K562 (cell line): ENCODE results near the gene DISC1. TPM values are rescaled to one million over a fixed set of nuclear protein-coding genes. Genes with fewer than 3 reads are reported as not detected.
A peak's percentile ranks its signal among the peaks of the same experiment; 100 is the strongest.

Source experiments
- ARNT ChIP-seq, 2 experiments: fragments of 450-650 bp; IDR thresholded peaks; 2 replicates each; pipeline ENCODE4 v1.6.1; 2016; ENCODE audit warnings: mild to moderate bottlenecking in 1 of 2
- BMI1 ChIP-seq: fragments of 150-350 bp; IDR thresholded peaks from 2 replicates; pipeline ENCODE4 v1.6.1; 2014; ENCODE audit warnings: low read length
- CBX1 ChIP-seq: sonication (generic); IDR thresholded peaks from 2 replicates; pipeline ENCODE4 v1.6.1; 2016; ENCODE audit warnings: antibody characterized with exemption, low read depth, mild to moderate bottlenecking
- DNMT1 ChIP-seq: fragments of 450-650 bp; IDR thresholded peaks from 2 replicates; pipeline ENCODE4 v1.6.1; 2016; ENCODE audit warnings: antibody characterized with exemption, mild to moderate bottlenecking
- FOXK2 ChIP-seq, 2 experiments: fragments of 450-650 bp; IDR thresholded peaks in 1 of 2; conservative IDR thresholded peaks in 1 of 2; 2 replicates each; pipeline ENCODE4 v1.6.1; 2016; ENCODE audit warnings: low read depth in 2 of 2, mild to moderate bottlenecking in 1 of 2
- GABPB2 ChIP-seq: fragments of 250-450 bp; sonication (Bioruptor Pico); conservative IDR thresholded peaks from 2 replicates; pipeline ENCODE4 v1.5.1; 2021; ENCODE audit warnings: mild to moderate bottlenecking
- HCFC1 ChIP-seq: IDR thresholded peaks from 2 replicates; pipeline ENCODE4 v1.6.1; 2012; ENCODE audit warnings: low read depth, low read length, improper control_type of control experiment
- HDGF ChIP-seq: fragments of 450-650 bp; IDR thresholded peaks from 2 replicates; pipeline ENCODE4 v1.6.1; 2016
- KLF13 ChIP-seq: fragments of 450-650 bp; IDR thresholded peaks from 2 replicates; pipeline ENCODE4 v1.6.1; 2016; ENCODE audit warnings: missing genetic modification characterization, low read depth, mild to moderate bottlenecking, missing compliant biosample characterization, moderate library complexity, borderline replicate concordance
- MEF2D ChIP-seq: conservative IDR thresholded peaks from 2 replicates; pipeline ENCODE4 v1.6.1; 2016; ENCODE audit warnings: low read depth, missing genetic modification characterization, missing compliant biosample characterization
- NBN ChIP-seq: fragments of 450-650 bp; IDR thresholded peaks from 2 replicates; pipeline ENCODE4 v1.6.1; 2016; ENCODE audit warnings: low read depth, mild to moderate bottlenecking
- NUFIP1 ChIP-seq: fragments of 450-650 bp; IDR thresholded peaks from 2 replicates; pipeline ENCODE4 v1.6.1; 2018; ENCODE audit not compliant: partially characterized antibody
- PKNOX1 ChIP-seq: fragments of 450-650 bp; IDR thresholded peaks from 2 replicates; pipeline ENCODE4 v1.6.1; 2016
- POLR2AphosphoS2 ChIP-seq: IDR thresholded peaks from 2 replicates; pipeline ENCODE4 v1.6.1; 2012; ENCODE audit warnings: low read length, improper control_type of control experiment
- POLR2H ChIP-seq: IDR thresholded peaks from 2 replicates; pipeline ENCODE4 v1.6.1; 2016; ENCODE audit warnings: missing genetic modification characterization, low read depth, mild to moderate bottlenecking, control low read depth, missing compliant biosample characterization, moderate library complexity
- POLR3G ChIP-seq: IDR thresholded peaks from 2 replicates; pipeline ENCODE4 v1.6.1; 2011; ENCODE audit not compliant: insufficient read length, insufficient replicate concordance; ENCODE audit errors: extremely low read depth
- RAD21 ChIP-seq, 2 experiments: fragments of 250-450 bp in 1 of 2; fragments of 450-650 bp in 1 of 2; sonication (Bioruptor Pico) in 1 of 2; formaldehyde crosslinking in 1 of 2; IDR thresholded peaks in 1 of 2; conservative IDR thresholded peaks in 1 of 2; 2 replicates each; pipeline versions ENCODE4 v1.4.0 to v1.8.0; 2020 to 2022; ENCODE audit warnings: mild to moderate bottlenecking in 2 of 2, moderate library complexity in 1 of 2
- SRF ChIP-seq, 2 experiments: fragments of 250-450, 450-650 bp in 1 of 2; sonication (Bioruptor Pico) in 1 of 2; sonication (generic) in 1 of 2; formaldehyde crosslinking; IDR thresholded peaks; 2 replicates each; pipeline versions ENCODE4 v1.5.0 to v1.5.1; 2020 to 2022; ENCODE audit warnings: mild to moderate bottlenecking in 1 of 2, missing genetic modification reagents in 1 of 2
- TAL1 ChIP-seq: fragments of 450-650 bp; IDR thresholded peaks from 2 replicates; pipeline ENCODE4 v1.6.1; 2016; ENCODE audit warnings: mild to moderate bottlenecking
- THRAP3 ChIP-seq: fragments of 450-650 bp; IDR thresholded peaks from 2 replicates; pipeline ENCODE4 v1.6.1; 2016; ENCODE audit warnings: mild to moderate bottlenecking, inconsistent platforms, borderline replicate concordance
- ZKSCAN3 ChIP-seq: fragments of 250-450 bp; sonication (Bioruptor Pico); IDR thresholded peaks from 2 replicates; pipeline ENCODE4 v1.4.0; 2020
- ZNF436 ChIP-seq: fragments of 250-450, 450-650 bp; sonication (Bioruptor Pico); formaldehyde crosslinking; IDR thresholded peaks from 2 replicates; pipeline ENCODE4 v1.7.0; 2020; ENCODE audit warnings: mild to moderate bottlenecking
- ZNF717 ChIP-seq: fragments of 250-450 bp; sonication (Bioruptor Pico); IDR thresholded peaks from 2 replicates; pipeline ENCODE4 v1.5.0; 2021
- polyA plus RNA-seq, 8 experiments: library from polyadenylated mRNA; depleted of rRNA in 4 of 8; stranded (reverse) in 5 of 8; unstranded in 3 of 8; fragments of >200 nt; fragmentation: Nextera tagmentation in 2 of 8; fragmentation: Illumina TruSeq in 1 of 8; extraction: Ambion mirVana in 2 of 8; extraction: Trizol in 1 of 8; gene quantifications; 2 replicates each; pipeline versions ENCODE4 v1.2.1 to v1.2.3, GENCODE V29; 2011 to 2014; ENCODE audit warnings: inconsistent platforms in 1 of 8, missing spikeins in 1 of 8
- total RNA-seq, 7 experiments: library from RNA; depleted of rRNA in 6 of 7; stranded (reverse); fragments of >200 nt in 6 of 7; fragmentation: Illumina TruSeq in 2 of 7; extraction: Trizol in 2 of 7; gene quantifications; 2 replicates each; pipeline versions ENCODE4 v1.2.1 to v1.2.3, GENCODE V29; 2011 to 2021; ENCODE audit warnings: low replicate concordance in 1 of 7
- TF ChIP-seq, protein P1 (sequence below): fragments of 450-650 bp; formaldehyde crosslinking; IDR thresholded peaks from 2 replicates; pipeline ENCODE4 v1.4.0; 2020; ENCODE audit warnings: mild to moderate bottlenecking, moderate library complexity
- TF ChIP-seq, protein P2 (sequence below): fragments of 450-650 bp; IDR thresholded peaks from 2 replicates; pipeline ENCODE4 v1.6.1; 2016; ENCODE audit warnings: mild to moderate bottlenecking

DISC1 gene
- total and polyA plus RNA-seq, 9 of the 15 experiments (the other 6 are each of a cell fraction or from before 2014, with no cell fraction given), result 0.01 to 0.11 (median 0.08) TPM; not detected in 1

DNA sequence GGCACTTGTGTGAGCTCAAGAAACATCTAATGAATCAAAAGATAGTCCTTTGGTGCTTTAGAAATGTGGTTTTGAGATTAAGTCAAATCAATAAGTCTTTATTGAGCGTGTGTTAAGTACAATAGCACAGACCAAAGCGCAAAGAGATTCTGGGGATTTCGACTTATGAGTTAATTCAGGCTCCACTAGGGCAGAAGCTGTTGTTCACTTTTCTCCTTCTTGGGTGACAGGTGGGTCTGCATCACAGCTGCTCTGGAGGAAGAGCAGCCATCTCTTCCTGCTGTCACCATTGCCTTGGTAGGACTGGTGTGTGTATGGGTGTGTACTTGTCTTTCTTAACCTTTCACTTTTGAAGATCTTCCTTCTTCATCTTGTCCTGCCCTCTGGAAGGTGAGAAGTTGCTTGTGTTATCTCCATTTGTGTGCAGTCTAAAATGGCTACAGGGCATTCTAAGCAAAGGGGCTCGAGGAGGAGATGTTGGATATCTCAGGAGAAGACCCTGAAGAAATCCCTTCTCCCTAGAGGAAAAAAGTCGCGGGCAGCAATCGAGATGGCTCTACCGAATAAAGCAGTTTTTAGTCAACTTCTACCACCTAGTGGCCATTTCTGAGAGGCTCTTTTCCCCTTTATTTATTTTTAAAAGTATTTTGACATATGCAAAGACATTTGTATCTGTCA, 22.9 kb upstream of the DISC1 start (continued):
- TF ChIP-seq, protein P1, sequence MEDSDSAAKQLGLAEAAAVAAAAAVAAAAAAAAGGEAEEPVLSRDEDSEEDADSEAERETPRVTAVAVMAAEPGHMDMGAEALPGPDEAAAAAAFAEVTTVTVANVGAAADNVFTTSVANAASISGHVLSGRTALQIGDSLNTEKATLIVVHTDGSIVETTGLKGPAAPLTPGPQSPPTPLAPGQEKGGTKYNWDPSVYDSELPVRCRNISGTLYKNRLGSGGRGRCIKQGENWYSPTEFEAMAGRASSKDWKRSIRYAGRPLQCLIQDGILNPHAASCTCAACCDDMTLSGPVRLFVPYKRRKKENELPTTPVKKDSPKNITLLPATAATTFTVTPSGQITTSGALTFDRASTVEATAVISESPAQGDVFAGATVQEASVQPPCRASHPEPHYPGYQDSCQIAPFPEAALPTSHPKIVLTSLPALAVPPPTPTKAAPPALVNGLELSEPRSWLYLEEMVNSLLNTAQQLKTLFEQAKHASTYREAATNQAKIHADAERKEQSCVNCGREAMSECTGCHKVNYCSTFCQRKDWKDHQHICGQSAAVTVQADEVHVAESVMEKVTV (CRISPR knock-in tag), result peak; percentile 93
- TF ChIP-seq FOXK2 (conservative IDR thresholded peaks at IDR 0.05 in 1 of 2, IDR thresholded peaks at IDR 0.05 in 1 of 2; ENCODE audit: low read depth in 2 of 2), result no peak
- TF ChIP-seq THRAP3, result no peak
- no peak for TF ChIP-seq ZNF436 (CRISPR knock-in tag)
- TF ChIP-seq POLR2AphosphoS2, result no peak
- TF ChIP-seq HDGF, result no peak
- peak; percentile 89 to 91 for TF ChIP-seq RAD21 (CRISPR knock-in tag; conservative IDR thresholded peaks at IDR 0.05 in 1 of 2, IDR thresholded peaks at IDR 0.05 in 1 of 2)
- TF ChIP-seq, protein P2, sequence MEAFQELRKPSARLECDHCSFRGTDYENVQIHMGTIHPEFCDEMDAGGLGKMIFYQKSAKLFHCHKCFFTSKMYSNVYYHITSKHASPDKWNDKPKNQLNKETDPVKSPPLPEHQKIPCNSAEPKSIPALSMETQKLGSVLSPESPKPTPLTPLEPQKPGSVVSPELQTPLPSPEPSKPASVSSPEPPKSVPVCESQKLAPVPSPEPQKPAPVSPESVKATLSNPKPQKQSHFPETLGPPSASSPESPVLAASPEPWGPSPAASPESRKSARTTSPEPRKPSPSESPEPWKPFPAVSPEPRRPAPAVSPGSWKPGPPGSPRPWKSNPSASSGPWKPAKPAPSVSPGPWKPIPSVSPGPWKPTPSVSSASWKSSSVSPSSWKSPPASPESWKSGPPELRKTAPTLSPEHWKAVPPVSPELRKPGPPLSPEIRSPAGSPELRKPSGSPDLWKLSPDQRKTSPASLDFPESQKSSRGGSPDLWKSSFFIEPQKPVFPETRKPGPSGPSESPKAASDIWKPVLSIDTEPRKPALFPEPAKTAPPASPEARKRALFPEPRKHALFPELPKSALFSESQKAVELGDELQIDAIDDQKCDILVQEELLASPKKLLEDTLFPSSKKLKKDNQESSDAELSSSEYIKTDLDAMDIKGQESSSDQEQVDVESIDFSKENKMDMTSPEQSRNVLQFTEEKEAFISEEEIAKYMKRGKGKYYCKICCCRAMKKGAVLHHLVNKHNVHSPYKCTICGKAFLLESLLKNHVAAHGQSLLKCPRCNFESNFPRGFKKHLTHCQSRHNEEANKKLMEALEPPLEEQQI, result no peak
- no peak for TF ChIP-seq ARNT (IDR thresholded peaks at IDR 0.05)
- TF ChIP-seq TAL1, result no peak
- no peak for TF ChIP-seq MEF2D (tag)
- no peak for TF ChIP-seq HCFC1
- no peak for TF ChIP-seq ZNF717 (CRISPR knock-in tag)
- no peak for TF ChIP-seq CBX1
- TF ChIP-seq POLR3G, result no peak
- no peak for TF ChIP-seq NUFIP1
- no peak for TF ChIP-seq POLR2H (tag)
- TF ChIP-seq PKNOX1, result peak; percentile 87
- no peak for TF ChIP-seq GABPB2 (CRISPR knock-in tag)
- TF ChIP-seq ZKSCAN3, result no peak
- TF ChIP-seq KLF13 (tag), result no peak
- no peak for TF ChIP-seq DNMT1
- no peak for TF ChIP-seq SRF (CRISPR knock-in tag; IDR thresholded peaks at IDR 0.05)
- TF ChIP-seq NBN, result no peak
- no peak for TF ChIP-seq BMI1
